B cell (primary cell): ENCODE measurements around the gene SPRY4. TPM values are rescaled to one million over a fixed set of nuclear protein-coding genes. Genes with fewer than 3 reads are reported as not detected.

Experiments used
- ATAC-seq: fragments of 200-7000 bp; cut with Tn5 transposase; one replicate; pipeline ENCODE4 v1.10.0; 2021; ENCODE audit warnings: low read depth, mild to moderate bottlenecking, moderate number of reproducible peaks, moderate library complexity
- CTCF ChIA-PET: fragments of 350-600 bp; sonication (Branson Sonifier 250); formaldehyde crosslinking; loops from one replicate; lab custom pipeline; 2021; ENCODE audit warnings: antibody characterized with exemption, inconsistent platforms; lab: Charles Lee
- POLR2A ChIA-PET: fragments of 350-600 bp; sonication (Branson Sonifier 250); formaldehyde crosslinking; loops from one replicate; lab custom pipeline; 2021; ENCODE audit warnings: antibody characterized with exemption; lab: Charles Lee
- DNase-seq: peaks from one replicate; pipeline ENCODE4 v3.0.0; 2013
- H2AFZ ChIP-seq: 2 replicates; pipeline ENCODE4 v1.6.1; 2012; ENCODE audit warnings: mild to moderate bottlenecking, low read depth, low read length; ENCODE audit not compliant: insufficient read depth, poor library complexity, severe bottlenecking
- H3K27ac ChIP-seq, 2 donors: 1 replicate in 1 of 2; 2 replicates in 1 of 2; pipeline ENCODE4 v1.5.1; 2012 to 2013; ENCODE audit warnings: low read length in 2 of 2, mild to moderate bottlenecking in 2 of 2, moderate library complexity in 1 of 2
- H3K27me3 ChIP-seq, 4 experiments: fragments of 200-600 bp in 1 of 4; sonication (generic) in 1 of 4; replicated peaks in 1 of 4; 1 replicate in 2 of 4; 2 replicates in 2 of 4; pipeline versions ENCODE4 v1.6.1 to v1.7.0; 2013 to 2016; ENCODE audit warnings: low read length in 3 of 4, mild to moderate bottlenecking in 2 of 4, mixed read lengths in 1 of 4, moderate library complexity in 1 of 4; ENCODE audit not compliant: insufficient read depth in 4 of 4, control insufficient read depth in 3 of 4; ENCODE audit errors: control extremely low read depth in 1 of 4
- H3K36me3 ChIP-seq, 2 experiments: replicated peaks in 1 of 2; 1 replicate in 1 of 2; 2 replicates in 1 of 2; pipeline versions ENCODE4 v1.6.1 to v1.7.1; 2013; ENCODE audit warnings: low read length in 1 of 2; ENCODE audit not compliant: insufficient read depth in 2 of 2, control insufficient read depth in 1 of 2; ENCODE audit errors: control extremely low read depth in 1 of 2, extremely low read depth in 1 of 2
- H3K4me1 ChIP-seq, 2 donors: fragments of 200-600 bp in 1 of 2; sonication (generic) in 1 of 2; 1 replicate in 1 of 2; 2 replicates in 1 of 2; pipeline versions ENCODE4 v1.5.1 to v1.6.1; 2013 to 2017; ENCODE audit warnings: low read length in 2 of 2; ENCODE audit not compliant: control insufficient read depth in 2 of 2, insufficient read depth in 2 of 2
- H3K4me2 ChIP-seq: replicated peaks from 2 replicates; pipeline ENCODE3; 2012; ENCODE audit warnings: mild to moderate bottlenecking, low read depth, low read length; ENCODE audit not compliant: poor library complexity, severe bottlenecking
- H3K4me3 ChIP-seq, 5 experiments: fragments of 200-600 bp in 1 of 5; sonication (generic) in 1 of 5; 1 replicate in 3 of 5; 2 replicates in 2 of 5; pipeline versions ENCODE4 v1.5.1 to v1.7.0; 2011 to 2016; ENCODE audit warnings: low read length in 4 of 5, mild to moderate bottlenecking in 4 of 5, low read depth in 2 of 5, control low read depth in 1 of 5, moderate library complexity in 1 of 5; ENCODE audit not compliant: insufficient read depth in 1 of 5; ENCODE audit errors: control extremely low read depth in 1 of 5, extremely low read depth in 1 of 5
- H3K79me2 ChIP-seq: fragments of 200-600 bp; sonication (generic); one replicate; pipeline ENCODE4 v1.6.0; 2016; ENCODE audit warnings: low read length; ENCODE audit not compliant: control insufficient read depth, insufficient read depth
- H3K9ac ChIP-seq: fragments of 200-600 bp; sonication (generic); 2 replicates; pipeline ENCODE4 v1.6.1; 2017; ENCODE audit warnings: mild to moderate bottlenecking, low read length, moderate library complexity
- H3K9me3 ChIP-seq, 3 donors: one replicate each; pipeline versions ENCODE4 v1.6.1 to v1.7.1; 2013; ENCODE audit warnings: low read length in 2 of 3; ENCODE audit not compliant: control insufficient read depth in 2 of 3, insufficient read depth in 1 of 3; ENCODE audit errors: control extremely low read depth in 1 of 3
- H4K20me1 ChIP-seq: 2 replicates; pipeline ENCODE4 v1.6.0; 2012; ENCODE audit warnings: mild to moderate bottlenecking, low read length; ENCODE audit not compliant: insufficient read depth, control insufficient read depth, poor library complexity, severe bottlenecking
- H3K27ac Mint-ChIP-seq: one replicate; pipeline ENCODE4 v1.8.0; 2021; ENCODE audit warnings: mixed read lengths
- H3K27me3 Mint-ChIP-seq: one replicate; pipeline ENCODE4 v1.8.0; 2021; ENCODE audit warnings: mixed read lengths
- H3K4me1 Mint-ChIP-seq: one replicate; pipeline ENCODE4 v1.8.0; 2021; ENCODE audit warnings: mixed read lengths
- H3K4me3 Mint-ChIP-seq: one replicate; pipeline ENCODE4 v1.8.0; 2021; ENCODE audit warnings: mixed read lengths
- H3K9me3 Mint-ChIP-seq: one replicate; pipeline ENCODE4 v1.8.0; 2022; ENCODE audit warnings: mixed read lengths; ENCODE audit not compliant: insufficient read depth
- CTCF ChIP-seq: fragments of 200-600 bp; IDR thresholded peaks from one replicate; pipeline ENCODE4 v1.8.0; 2022; ENCODE audit warnings: antibody characterized with exemption, mild to moderate bottlenecking
- EZH2 ChIP-seq: IDR thresholded peaks from 2 replicates; pipeline ENCODE4 v1.6.1; 2012; ENCODE audit warnings: borderline replicate concordance, low read depth, mild to moderate bottlenecking, moderate library complexity, low read length; ENCODE audit not compliant: insufficient read depth, poor library complexity, severe bottlenecking
- WGBS: methylation state at CpG from one replicate; pipeline ENCODE4 v1.1.5; 2013; ENCODE audit warnings: missing lambda C conversion rate; ENCODE audit not compliant: insufficient coverage; 5-methylcytosine and 5-hydroxymethylcytosine counted together
- intact Hi-C: fragments of 100-400 bp; cut with micrococcal nuclease; formaldehyde crosslinking; loops from one replicate; pipeline ENCODE4 v1.10.0; 2022
- polyA plus RNA-seq: library from polyadenylated mRNA; depleted of rRNA; stranded (reverse); fragments of >200 nt; gene quantifications from 2 replicates; pipeline ENCODE4 v1.2.3, GENCODE V29; 2012
- total RNA-seq, 2 donors: library from RNA; stranded (reverse); fragments of 120-200 nt in 1 of 2; gene quantifications; 1 replicate in 1 of 2; 2 replicates in 1 of 2; pipeline versions ENCODE4 v1.2.3 to v1.2.4, GENCODE V29; 2013 to 2022

SPRY4 gene
- total and polyA plus RNA-seq, 2 donors (not counting 1 experiment from before 2014, with no cell fraction given) = 0.06 TPM; not detected in 1

- no peaks in the 10 kb centered on the region for H3K79me2 ChIP-seq
- no peaks in the 10 kb centered on the region for H3K27me3 ChIP-seq
- TF ChIP-seq CTCF (no peak), EZH2 (no peak)
- H3K27ac ChIP-seq = no peak overlapping the region
- H3K9ac ChIP-seq = no peak overlapping the region
- Mint-ChIP-seq H3K27ac (no peak overlapping the region), H3K4me3 (no peak overlapping the region), H3K27me3 (peaks cover 15% of the 10 kb centered on the region), H3K9me3 (no peaks in the 10 kb centered on the region), H3K4me1 (peaks cover 6% of the 10 kb centered on the region)
- peaks cover 0 to 4% (median 0%) of the 10 kb centered on the region in 3 donors for H3K9me3 ChIP-seq
- H4K20me1 ChIP-seq = no peaks in the 10 kb centered on the region
- POLR2A ChIA-PET = no interaction called here
- no peak for ATAC-seq
- intact Hi-C loops = no loop called here
- no peaks in the 10 kb centered on the region for H3K36me3 ChIP-seq
- H3K4me1 ChIP-seq = peaks cover 0 to 5% of the 10 kb centered on the region in 2 donors
- no peak for DNase-seq
- CTCF ChIA-PET = no interaction called here
- no peak overlapping the region for H2AFZ ChIP-seq
- 67% methylated on average over 1 of the region's 5 CpGs for WGBS
- H3K4me2 ChIP-seq = no peak overlapping the region
- no peak overlapping the region for H3K4me3 ChIP-seq
Measured at GRCh38 chr5:142290577-142291299, 34.1 kb downstream of the SPRY4 start.
